Left renal pelvis (tissue), 4 donors: ENCODE measurements around the gene BICD1. TPM values are rescaled to one million over a fixed set of nuclear protein-coding genes. Genes with fewer than 3 reads are reported as not detected.
A peak's percentile ranks its signal among the peaks of the same experiment; 100 is the strongest.

ENCODE experiments used
- DNase-seq, 4 donors: peaks; one replicate each; pipeline ENCODE4 v3.0.0-alpha.2; 2013; ENCODE audit warnings: low read depth in 4 of 4, low spot score in 3 of 4
- polyA plus RNA-seq, 4 donors: library from polyadenylated mRNA; unstranded; fragments of 120-200 nt; gene quantifications; one replicate each; pipeline ENCODE4 v1.2.1, GENCODE V29; 2013; ENCODE audit not compliant: insufficient read length in 4 of 4

BICD1 gene
- polyA plus RNA-seq, 4 donors = 21.0 to 26.5 (median 23.8) TPM

- peak in 2 of 4 donors; percentile 66 to 70 for DNase-seq
Measured at GRCh38 chr12:32312049-32312670, 205.5 kb downstream of the BICD1 start.

DNA sequence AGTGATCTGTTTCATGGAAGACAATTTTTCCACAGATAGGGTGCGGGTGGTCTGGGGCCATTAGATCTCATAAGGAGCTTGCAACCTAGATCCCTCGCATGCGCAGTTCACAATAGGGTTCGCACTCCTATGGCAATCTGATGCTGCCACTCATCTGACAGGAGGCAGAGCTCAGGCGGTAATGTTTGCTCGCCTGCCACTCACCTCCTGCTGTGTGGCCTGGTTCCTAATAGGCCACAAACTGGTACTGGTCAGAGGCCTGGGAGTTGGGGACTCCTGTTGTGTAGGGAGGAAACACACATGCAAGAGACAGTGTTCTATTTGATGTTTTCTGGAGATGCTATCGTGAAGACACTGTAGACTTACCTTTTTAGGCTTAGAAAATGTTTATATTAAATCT lies 215.7 kb downstream of the BICD1 start:
- DNase-seq = no peak

GRCh38 chr12:32331133-32331532 lies 224.5 kb downstream of the BICD1 start:
- no peak for DNase-seq

DNA sequence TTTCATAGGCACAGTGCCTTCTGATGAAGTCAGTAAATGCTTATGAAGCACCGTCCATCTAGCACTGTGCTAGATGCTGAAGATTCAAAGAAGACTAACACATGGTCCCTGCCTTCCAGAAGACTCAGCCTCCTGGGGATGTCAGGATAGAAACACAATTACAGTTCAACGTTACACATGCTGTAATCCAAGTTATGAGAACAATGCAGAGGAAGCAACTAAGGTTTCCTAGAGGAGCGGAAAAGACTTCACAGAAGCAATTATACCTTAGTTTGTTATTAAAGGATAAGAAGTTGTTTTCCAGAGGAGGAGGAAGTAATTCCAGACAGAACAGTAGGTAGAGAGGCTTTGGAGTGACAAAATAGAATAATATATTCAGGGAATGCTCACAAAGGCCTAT lies 225.8 kb downstream of the BICD1 start:
- no peak for DNase-seq

DNA sequence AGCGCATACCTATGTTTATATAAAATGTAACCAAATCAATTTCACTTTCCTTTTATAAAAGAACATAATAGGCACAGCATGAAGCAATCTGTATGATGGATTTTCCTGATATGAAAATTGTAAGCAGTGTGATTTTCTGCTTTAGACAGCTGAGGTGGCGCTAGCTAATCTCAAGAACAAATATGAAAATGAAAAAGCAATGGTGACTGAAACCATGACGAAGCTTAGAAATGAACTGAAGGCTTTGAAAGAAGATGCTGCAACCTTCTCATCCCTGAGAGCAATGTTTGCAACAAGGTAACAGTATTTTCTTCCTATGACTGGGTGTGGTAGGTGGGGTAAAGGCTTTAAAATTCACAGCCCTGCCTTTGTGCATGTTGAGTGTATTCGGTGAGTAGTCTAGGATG lies 227.7 kb downstream of the BICD1 start:
- DNase-seq = no peak

GRCh38 chr12:32336261-32336660 lies 229.6 kb downstream of the BICD1 start:
- no peak for DNase-seq

GRCh38 chr12:32343496-32343895 lies 236.8 kb downstream of the BICD1 start:
- DNase-seq = no peak

GRCh38 chr12:32344047-32344446 lies 237.4 kb downstream of the BICD1 start:
- DNase-seq = no peak

GRCh38 chr12:32353540-32353939 lies 246.9 kb downstream of the BICD1 start:
- no peak for DNase-seq

- DNase-seq = no peak
Measured at GRCh38 chr12:32357601-32358249, 251.1 kb downstream of the BICD1 start.

- DNase-seq = no peak
Measured at GRCh38 chr12:32360956-32361355, 254.3 kb downstream of the BICD1 start.

- no peak for DNase-seq
Measured at GRCh38 chr12:32362892-32363291, 256.2 kb downstream of the BICD1 start.

- DNase-seq = peak; percentile 25 to 53 (median 41)
Measured at GRCh38 chr12:32365473-32366064, 258.9 kb downstream of the BICD1 start.

DNA sequence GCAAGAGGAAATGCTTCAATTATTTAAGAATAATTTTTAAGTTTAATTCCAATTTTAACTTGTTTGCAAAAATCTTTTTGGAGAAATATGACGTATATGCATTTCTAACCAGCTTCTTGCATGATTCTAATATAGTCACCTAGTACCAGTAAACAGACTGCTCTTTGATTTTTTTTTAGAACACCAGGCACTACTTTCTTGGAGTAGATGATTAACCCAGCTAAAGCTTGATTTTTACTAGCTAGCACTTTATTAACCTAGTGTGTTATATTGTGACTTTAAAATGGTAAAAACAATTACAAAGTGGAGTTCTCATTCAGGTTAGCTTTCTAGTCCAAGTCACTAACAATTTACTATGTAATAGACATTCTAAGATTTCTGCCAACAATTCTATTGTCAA lies 260.1 kb downstream of the BICD1 start:
- DNase-seq = peak in 1 of 4 donors; percentile 9

GRCh38 chr12:32367381-32367780 lies 260.7 kb downstream of the BICD1 start:
- DNase-seq = no peak

- no peak for DNase-seq
Measured at GRCh38 chr12:32369202-32369601, 262.6 kb downstream of the BICD1 start.

GRCh38 chr12:32377344-32378055 lies 270.9 kb downstream of the BICD1 start:
- DNase-seq = no peak

GRCh38 chr12:32379213-32379612 lies 272.6 kb downstream of the BICD1 start:
- no peak for DNase-seq

DNA sequence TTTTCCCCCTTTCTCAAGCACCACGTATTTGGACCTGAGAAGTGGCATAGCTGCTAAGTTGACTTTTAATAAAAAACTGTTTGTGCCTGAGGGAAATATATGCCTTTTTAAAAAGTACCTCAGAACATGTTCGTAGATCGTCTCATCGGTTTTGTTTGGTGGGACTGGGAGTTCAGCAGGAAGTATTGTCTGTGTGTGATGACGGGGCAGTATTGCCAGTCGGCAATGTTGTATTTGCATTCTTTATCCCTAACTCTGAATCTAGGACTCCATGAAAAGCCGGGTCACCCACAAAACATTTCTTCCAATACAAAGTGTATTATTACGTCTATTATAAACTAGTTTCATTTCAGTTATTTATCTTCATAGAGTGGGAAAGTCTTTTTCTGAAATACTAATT lies 273.0 kb downstream of the BICD1 start:
- DNase-seq = no peak

GRCh38 chr12:32382226-32382625 lies 275.6 kb downstream of the BICD1 start:
- DNase-seq = no peak

DNA sequence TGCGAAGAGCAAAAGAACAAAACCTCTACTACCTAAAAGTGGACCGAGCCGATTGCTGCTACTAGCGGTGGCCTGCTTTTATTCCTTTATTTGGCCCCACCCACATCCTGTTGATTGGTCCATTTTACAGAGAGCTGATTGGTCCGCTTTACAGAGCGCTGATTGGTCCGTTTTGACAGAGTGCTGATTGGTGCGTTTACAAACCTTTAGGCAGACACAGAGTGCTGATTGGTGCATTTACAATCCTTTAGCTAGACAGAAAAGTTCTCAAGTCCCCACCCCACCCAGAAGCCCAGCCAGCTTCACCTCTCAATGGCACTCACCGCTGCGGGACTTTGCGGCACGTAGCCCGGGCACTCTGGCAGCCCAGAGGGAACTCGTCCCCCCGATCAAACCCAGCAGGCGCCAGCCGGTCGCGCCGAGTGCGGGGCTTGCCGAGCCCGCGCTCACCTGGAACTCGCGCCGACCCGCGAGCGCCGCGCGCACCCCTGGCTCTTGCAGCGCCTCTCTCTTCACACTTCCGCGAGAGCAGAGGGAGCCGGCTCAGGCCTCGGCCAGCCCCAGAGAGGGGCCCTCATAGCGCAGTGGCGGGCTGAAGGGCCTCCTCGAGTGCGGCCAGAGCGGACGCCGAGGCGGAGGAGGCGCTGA lies 284.0 kb downstream of the BICD1 start:
- DNase-seq = no peak
